ENCODE results near the gene EPHA8. TPM values are rescaled to one million over a fixed set of nuclear protein-coding genes. Genes with fewer than 3 reads are reported as not detected.

EPHA8 gene
- total RNA-seq (1 to 10 TPM; 1.8 to 4.6 TPM), polyA plus RNA-seq (ENCODE audit: insufficient read length in 2 of 2) (10 to 100 TPM; 13.4 to 17.1 TPM)
- long read RNA-seq, donor 1, partial matches to known transcripts, result 6 of 8 reads
- long read RNA-seq, donor 1, other reads (novel, unspliced or antisense), result 0 of 8 reads
- long read RNA-seq, donor 2, result 0 reads
- long read RNA-seq, donor 3, partial matches to known transcripts, result 0 of 2 reads
- long read RNA-seq, donor 3, other reads (novel, unspliced or antisense), result 0 of 2 reads
- long read RNA-seq, donor 4, result 0 reads

DNA sequence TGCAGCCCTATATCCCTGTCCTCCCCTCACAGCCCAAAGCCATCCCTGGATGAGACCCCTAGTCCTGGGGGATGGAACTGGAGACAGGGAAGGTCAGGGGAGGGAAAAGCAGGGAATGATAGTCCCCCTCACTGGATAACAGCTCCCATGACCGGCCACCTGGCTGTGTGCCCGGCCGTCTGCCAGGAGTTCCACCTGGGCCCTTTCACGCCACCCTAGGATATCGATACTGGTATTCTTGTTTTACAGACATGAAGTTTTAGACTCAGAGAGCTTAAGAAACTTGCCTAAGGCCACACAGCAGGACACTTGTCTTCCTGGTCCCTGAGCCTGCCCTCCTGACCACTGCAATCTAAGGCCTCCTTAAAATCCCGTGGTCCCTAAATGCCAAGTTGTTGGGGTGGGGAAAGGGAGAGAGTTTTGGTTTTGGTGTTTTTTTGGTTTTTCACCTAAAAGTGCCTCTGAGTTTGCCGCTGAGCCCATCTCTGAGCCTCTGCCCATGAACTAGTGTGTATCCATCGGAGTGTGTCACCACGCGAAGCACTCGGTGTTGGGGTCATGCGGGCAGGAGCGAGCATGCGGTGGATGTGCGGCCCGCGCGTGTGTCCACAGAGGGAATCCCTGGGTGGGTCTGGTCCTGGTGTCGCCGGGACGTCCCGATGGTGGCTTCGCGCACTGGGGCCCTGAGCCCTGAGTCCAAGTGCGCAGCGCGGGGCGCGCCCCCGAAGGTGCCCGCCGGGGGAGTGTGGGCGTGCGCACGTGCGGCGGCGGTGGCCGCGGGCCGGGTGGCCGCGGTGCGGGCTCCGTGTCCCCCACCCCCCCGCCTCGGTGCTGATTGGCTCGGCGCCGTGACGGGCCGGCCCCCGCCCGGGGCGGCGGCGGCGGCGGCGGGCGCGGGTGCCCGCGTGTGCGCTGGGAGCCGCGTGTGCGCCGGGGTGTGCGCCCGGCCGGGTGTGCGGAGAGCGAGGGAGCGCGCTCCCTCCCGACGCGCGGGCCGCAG lies at the start of gene EPHA8:
EPHA8 (plus strand) TSS at position 906 of the 1,000 bp plus-strand sequence. CDS start 147 bp downstream, outside the sequence.
- DNase-seq (ENCODE audit: low read depth in 4 of 6, low spot score in 6 of 6), result peak in 1 of 6 donors; percentile 64
- peaks cover 34% of the 10 kb centered on the region for H3K4me1 ChIP-seq (ENCODE audit: control insufficient read depth, insufficient read depth, low read length)
- H3K9me3 ChIP-seq (ENCODE audit: control insufficient read depth, insufficient read depth, low read length), result no peaks in the 10 kb centered on the region
- H3K27me3 ChIP-seq (ENCODE audit: control insufficient read depth, insufficient read depth, low read length), result peaks cover 45% of the 10 kb centered on the region
- peak within 1 kb of the TSS; percentile 5 for H3K4me3 ChIP-seq (ENCODE audit: low read depth, low read length)
- H3K27ac ChIP-seq (ENCODE audit: low read depth, low read length), result no peak within 1 kb of the TSS
- WGBS (ENCODE audit: insufficient coverage), result 6% methylated on average over 81 of the region's 81 CpGs
- peaks cover 3% of the 10 kb centered on the region for H3K36me3 ChIP-seq (ENCODE audit: control insufficient read depth, insufficient read depth, low read length)

DNA sequence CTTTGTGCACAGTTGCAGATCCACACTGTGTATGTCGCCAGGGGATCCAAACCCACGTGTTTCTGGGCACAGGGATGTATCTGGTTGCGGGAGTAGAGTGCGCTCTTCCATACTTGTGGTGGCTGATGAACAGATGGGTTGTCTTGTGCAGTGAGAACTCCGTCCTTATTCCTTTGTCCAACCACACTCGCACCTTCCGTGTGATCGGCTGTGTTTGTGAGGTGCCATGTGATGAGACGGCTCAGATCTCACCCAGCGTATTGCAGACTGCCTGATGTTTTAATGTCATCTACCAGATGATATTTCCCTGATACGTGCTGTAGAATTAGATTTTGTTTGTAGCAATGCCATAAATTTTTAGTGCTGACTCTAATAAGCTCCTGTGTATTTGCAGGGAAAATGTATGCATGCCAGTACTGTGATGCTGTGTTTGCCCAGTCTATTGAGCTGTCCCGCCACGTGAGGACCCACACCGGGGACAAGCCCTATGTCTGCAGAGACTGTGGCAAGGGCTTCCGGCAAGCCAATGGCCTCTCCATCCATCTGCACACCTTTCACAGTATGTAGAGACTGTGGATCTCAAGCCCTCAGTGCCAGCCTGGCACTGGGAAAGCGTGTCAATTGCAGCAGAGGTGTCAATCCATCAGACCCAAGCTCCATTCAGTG lies 46.2 kb upstream of the EPHA8 start:
- WGBS (ENCODE audit: insufficient coverage), result 80% methylated on average over 8 of the region's 16 CpGs
- Histone ChIP-seq H3K4me1 (ENCODE audit: control insufficient read depth, insufficient read depth, low read length) (peaks cover 8% of the 10 kb centered on the region), H3K9me3 (ENCODE audit: control insufficient read depth, insufficient read depth, low read length) (no peaks in the 10 kb centered on the region), H3K27ac (ENCODE audit: low read depth, low read length) (no peak overlapping the region), H3K36me3 (ENCODE audit: control insufficient read depth, insufficient read depth, low read length) (peaks cover 65% of the 10 kb centered on the region), H3K27me3 (ENCODE audit: control insufficient read depth, insufficient read depth, low read length) (no peaks in the 10 kb centered on the region), H3K4me3 (ENCODE audit: low read depth, low read length) (no peak overlapping the region)
- DNase-seq (ENCODE audit: low read depth in 4 of 6, low spot score in 6 of 6), result peak in 2 of 6 donors; percentile 55 to 75

DNA sequence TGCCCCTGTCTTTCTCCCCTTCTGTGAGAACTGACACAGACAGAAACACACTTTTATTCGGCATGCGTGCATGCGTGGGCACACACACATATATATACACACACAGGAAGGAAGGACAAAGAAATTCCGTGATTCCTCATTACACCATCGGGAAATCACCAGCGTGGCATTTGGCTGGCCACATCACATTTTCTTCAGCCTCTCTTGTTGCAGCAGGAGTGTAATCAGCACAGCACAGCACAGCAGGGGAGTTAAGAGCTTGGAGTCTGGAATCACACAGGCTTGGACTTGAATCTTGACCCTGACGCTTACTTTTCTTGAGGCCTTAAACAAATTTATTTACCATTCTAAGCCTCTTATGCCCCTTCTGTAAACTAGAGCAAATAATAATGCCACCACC lies 45.3 kb upstream of the EPHA8 start:
- DNase-seq (ENCODE audit: low read depth in 4 of 6, low spot score in 6 of 6), result peak in 1 of 6 donors; percentile 85
- peaks cover 8% of the 10 kb centered on the region for H3K4me1 ChIP-seq (ENCODE audit: control insufficient read depth, insufficient read depth, low read length)
- H3K27ac ChIP-seq (ENCODE audit: low read depth, low read length), result no peak overlapping the region
- 60% methylated on average over 2 of the region's 7 CpGs for WGBS (ENCODE audit: insufficient coverage)
- H3K36me3 ChIP-seq (ENCODE audit: control insufficient read depth, insufficient read depth, low read length), result peaks cover 63% of the 10 kb centered on the region
- no peaks in the 10 kb centered on the region for H3K27me3 ChIP-seq (ENCODE audit: control insufficient read depth, insufficient read depth, low read length)
- H3K9me3 ChIP-seq (ENCODE audit: control insufficient read depth, insufficient read depth, low read length), result no peaks in the 10 kb centered on the region
- no peak overlapping the region for H3K4me3 ChIP-seq (ENCODE audit: low read depth, low read length)

DNA sequence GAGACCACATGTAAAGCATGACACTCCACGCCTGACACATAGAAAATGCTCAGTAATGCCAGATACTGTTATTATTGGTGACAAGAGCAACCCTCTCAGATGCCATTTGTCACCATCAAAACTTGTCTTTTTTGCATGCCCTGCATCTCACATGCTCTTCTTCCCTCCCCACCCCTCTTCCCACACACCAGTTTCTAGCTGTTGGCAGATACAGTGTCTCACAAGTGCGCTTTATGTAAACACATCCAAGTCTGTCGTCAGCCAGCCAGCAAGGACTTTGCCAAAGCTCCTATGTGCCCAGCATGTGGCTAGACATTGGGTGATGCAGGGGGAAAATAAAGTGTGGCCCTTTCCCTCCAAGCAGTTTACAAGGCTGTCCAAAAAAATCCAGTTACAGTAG lies 44.9 kb upstream of the EPHA8 start:
- Histone ChIP-seq H3K27ac (ENCODE audit: low read depth, low read length) (no peak overlapping the region), H3K4me3 (ENCODE audit: low read depth, low read length) (no peak overlapping the region), H3K4me1 (ENCODE audit: control insufficient read depth, insufficient read depth, low read length) (peaks cover 8% of the 10 kb centered on the region), H3K27me3 (ENCODE audit: control insufficient read depth, insufficient read depth, low read length) (no peaks in the 10 kb centered on the region), H3K9me3 (ENCODE audit: control insufficient read depth, insufficient read depth, low read length) (no peaks in the 10 kb centered on the region), H3K36me3 (ENCODE audit: control insufficient read depth, insufficient read depth, low read length) (peaks cover 59% of the 10 kb centered on the region)
- peak in 1 of 6 donors; percentile 89 for DNase-seq (ENCODE audit: low read depth in 4 of 6, low spot score in 6 of 6)
- 86% methylated on average over 1 of the region's 3 CpGs for WGBS (ENCODE audit: insufficient coverage)

DNA sequence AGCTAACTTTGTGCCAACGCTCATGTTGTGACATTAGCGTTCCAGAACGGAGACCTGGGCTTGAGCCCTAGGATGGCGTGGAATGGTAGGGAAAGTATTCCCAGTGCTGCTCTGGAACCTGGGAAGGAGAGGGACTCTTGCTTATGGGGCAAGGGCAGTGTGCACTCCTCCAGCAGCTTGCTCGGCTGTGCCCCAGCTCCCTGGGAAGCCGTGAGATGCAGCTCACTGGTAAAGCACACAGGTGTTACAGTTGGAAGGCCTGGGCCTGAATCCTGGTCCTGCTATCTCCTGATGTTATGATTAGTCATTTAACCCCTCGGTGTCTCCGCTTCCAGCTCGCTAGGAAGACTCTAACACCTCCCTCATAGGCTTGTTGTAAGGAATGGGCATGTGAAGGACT lies 42.4 kb upstream of the EPHA8 start:
- 95% methylated on average over 6 of the region's 9 CpGs for WGBS (ENCODE audit: insufficient coverage)
- H3K4me1 ChIP-seq (ENCODE audit: control insufficient read depth, insufficient read depth, low read length), result peaks cover 8% of the 10 kb centered on the region
- peaks cover 58% of the 10 kb centered on the region for H3K36me3 ChIP-seq (ENCODE audit: control insufficient read depth, insufficient read depth, low read length)
- no peaks in the 10 kb centered on the region for H3K9me3 ChIP-seq (ENCODE audit: control insufficient read depth, insufficient read depth, low read length)
- no peak overlapping the region for H3K27ac ChIP-seq (ENCODE audit: low read depth, low read length)
- H3K4me3 ChIP-seq (ENCODE audit: low read depth, low read length), result no peak overlapping the region
- no peaks in the 10 kb centered on the region for H3K27me3 ChIP-seq (ENCODE audit: control insufficient read depth, insufficient read depth, low read length)
- DNase-seq (ENCODE audit: low read depth in 4 of 6, low spot score in 6 of 6), result no peak

DNA sequence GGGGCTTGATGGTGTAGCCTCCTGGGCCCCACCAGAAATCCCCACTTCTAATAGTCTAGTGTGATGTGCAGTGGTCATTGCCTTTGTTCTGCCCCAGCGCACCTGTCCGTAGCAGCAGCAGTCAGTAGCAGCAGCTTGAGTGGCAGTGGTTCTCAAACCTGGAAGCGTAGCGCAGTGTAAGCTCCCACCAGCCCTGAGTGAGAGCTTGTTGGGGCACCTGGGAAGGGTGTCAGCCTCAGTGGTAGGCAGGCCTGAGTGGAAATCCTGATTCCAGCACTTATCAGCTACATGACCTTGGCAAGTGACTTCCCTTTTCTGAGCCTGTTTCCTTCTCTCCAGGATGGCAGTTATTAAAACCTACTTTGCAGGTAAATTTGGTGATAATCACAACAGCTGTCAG lies 41.6 kb upstream of the EPHA8 start:
- H3K27ac ChIP-seq (ENCODE audit: low read depth, low read length), result no peak overlapping the region
- H3K36me3 ChIP-seq (ENCODE audit: control insufficient read depth, insufficient read depth, low read length), result peaks cover 66% of the 10 kb centered on the region
- H3K4me1 ChIP-seq (ENCODE audit: control insufficient read depth, insufficient read depth, low read length), result peaks cover 11% of the 10 kb centered on the region
- DNase-seq (ENCODE audit: low read depth in 4 of 6, low spot score in 6 of 6), result no peak
- no peaks in the 10 kb centered on the region for H3K27me3 ChIP-seq (ENCODE audit: control insufficient read depth, insufficient read depth, low read length)
- H3K4me3 ChIP-seq (ENCODE audit: low read depth, low read length), result no peak overlapping the region
- 100% methylated on average over 2 of the region's 4 CpGs for WGBS (ENCODE audit: insufficient coverage)
- H3K9me3 ChIP-seq (ENCODE audit: control insufficient read depth, insufficient read depth, low read length), result no peaks in the 10 kb centered on the region

DNA sequence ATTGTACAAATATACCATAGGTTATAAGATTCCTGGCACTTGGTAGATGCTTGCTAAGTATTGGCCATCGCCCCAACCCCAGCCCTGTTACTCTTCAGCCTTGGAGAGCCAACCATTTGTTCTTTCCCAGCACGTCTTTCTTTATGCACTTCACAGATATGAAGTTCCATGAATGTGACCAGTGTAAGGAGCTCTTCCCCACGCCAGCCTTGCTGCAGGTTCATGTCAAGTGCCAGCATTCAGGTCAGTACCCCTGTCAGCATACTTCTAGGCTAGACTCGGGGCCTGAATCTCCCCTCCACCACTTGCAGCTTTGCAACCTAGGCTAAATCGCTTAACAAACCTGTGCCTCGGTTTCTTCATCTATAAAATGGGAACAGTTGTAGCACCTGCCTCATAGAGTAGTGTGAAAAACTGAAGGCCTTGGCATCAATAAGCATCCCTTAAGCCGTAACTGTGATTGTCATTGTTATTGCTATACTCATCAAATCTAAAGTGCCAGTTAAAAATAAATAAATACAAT lies 41.0 kb upstream of the EPHA8 start:
- Histone ChIP-seq H3K4me1 (ENCODE audit: control insufficient read depth, insufficient read depth, low read length) (peaks cover 12% of the 10 kb centered on the region), H3K9me3 (ENCODE audit: control insufficient read depth, insufficient read depth, low read length) (no peaks in the 10 kb centered on the region), H3K36me3 (ENCODE audit: control insufficient read depth, insufficient read depth, low read length) (peaks cover 67% of the 10 kb centered on the region), H3K27me3 (ENCODE audit: control insufficient read depth, insufficient read depth, low read length) (no peaks in the 10 kb centered on the region), H3K4me3 (ENCODE audit: low read depth, low read length) (no peak overlapping the region), H3K27ac (ENCODE audit: low read depth, low read length) (no peak overlapping the region)
- no peak for DNase-seq (ENCODE audit: low read depth in 4 of 6, low spot score in 6 of 6)
- 100% methylated on average over 4 of the region's 7 CpGs for WGBS (ENCODE audit: insufficient coverage)

DNA sequence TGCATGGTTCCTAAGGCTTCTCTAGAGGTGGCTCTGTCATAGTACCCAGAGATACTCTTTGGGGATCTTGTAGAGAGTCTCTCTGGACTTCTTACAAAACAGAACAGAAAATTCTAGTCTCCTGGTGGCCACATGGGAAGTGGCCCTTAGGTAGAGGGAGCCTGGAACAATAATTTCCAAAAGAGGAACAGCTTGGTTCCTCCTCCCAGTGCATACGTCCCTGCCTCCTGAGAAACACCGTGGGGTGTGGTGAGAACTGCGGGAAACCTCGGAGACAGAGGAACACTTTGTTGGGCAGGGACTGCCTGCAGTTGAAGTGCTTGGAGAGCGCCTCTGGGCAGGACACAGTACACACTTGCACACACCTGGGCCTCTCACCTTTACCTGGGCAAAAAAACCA lies 38.8 kb upstream of the EPHA8 start:
- Histone ChIP-seq H3K27me3 (ENCODE audit: control insufficient read depth, insufficient read depth, low read length) (no peaks in the 10 kb centered on the region), H3K4me3 (ENCODE audit: low read depth, low read length) (no peak overlapping the region), H3K27ac (ENCODE audit: low read depth, low read length) (no peak overlapping the region), H3K36me3 (ENCODE audit: control insufficient read depth, insufficient read depth, low read length) (peaks cover 70% of the 10 kb centered on the region), H3K4me1 (ENCODE audit: control insufficient read depth, insufficient read depth, low read length) (peaks cover 30% of the 10 kb centered on the region), H3K9me3 (ENCODE audit: control insufficient read depth, insufficient read depth, low read length) (no peaks in the 10 kb centered on the region)
- WGBS (ENCODE audit: insufficient coverage), result 85% methylated on average over 4 of the region's 5 CpGs
- no peak for DNase-seq (ENCODE audit: low read depth in 4 of 6, low spot score in 6 of 6)

DNA sequence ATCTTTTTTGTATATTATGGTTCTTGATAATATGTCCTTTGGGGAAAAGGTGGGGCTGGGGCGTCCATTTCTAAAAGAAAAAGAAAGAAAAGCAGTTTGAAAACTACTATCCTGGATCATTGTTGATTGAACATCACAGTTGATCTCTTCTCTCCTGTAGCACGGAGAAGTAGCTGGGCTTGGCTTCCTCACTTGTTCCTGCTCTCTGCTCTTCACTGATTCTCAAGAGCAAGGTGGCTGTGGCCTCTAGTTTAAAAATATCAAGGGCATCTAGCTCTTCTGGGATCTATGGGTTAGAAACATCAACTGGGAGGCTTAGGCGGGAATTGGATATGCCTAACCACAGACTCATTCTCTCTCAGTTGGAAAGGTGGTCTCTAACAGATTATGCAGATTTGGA lies 38.1 kb upstream of the EPHA8 start:
- no peak for DNase-seq (ENCODE audit: low read depth in 4 of 6, low spot score in 6 of 6)
- Histone ChIP-seq H3K27ac (ENCODE audit: low read depth, low read length) (no peak overlapping the region), H3K9me3 (ENCODE audit: control insufficient read depth, insufficient read depth, low read length) (no peaks in the 10 kb centered on the region), H3K36me3 (ENCODE audit: control insufficient read depth, insufficient read depth, low read length) (peaks cover 66% of the 10 kb centered on the region), H3K27me3 (ENCODE audit: control insufficient read depth, insufficient read depth, low read length) (no peaks in the 10 kb centered on the region), H3K4me1 (ENCODE audit: control insufficient read depth, insufficient read depth, low read length) (peaks cover 37% of the 10 kb centered on the region), H3K4me3 (ENCODE audit: low read depth, low read length) (no peak overlapping the region)
- WGBS (ENCODE audit: insufficient coverage), result 87% methylated on average over 2 of the region's 3 CpGs
